Astrocyte (in vitro differentiated cells and primary cell): ENCODE results near the gene PGM2. TPM values are rescaled to one million over a fixed set of nuclear protein-coding genes. Genes with fewer than 3 reads are reported as not detected.

Experiments used
- DNase-seq: peaks from one replicate; pipeline ENCODE4 v3.0.0-alpha.2; 2010; ENCODE audit warnings: low read depth
- FAIRE-seq: peaks from 2 replicates; lab custom pipeline; 2011; peaks lifted over from hg19 to GRCh38; lab: Jason Lieb, UNC
- H2AFZ ChIP-seq: 2 replicates; pipeline ENCODE4 v1.6.0; 2012; ENCODE audit warnings: low read depth, low read length, inconsistent platforms
- H3K27ac ChIP-seq: 2 replicates; pipeline ENCODE4 v1.5.1; 2011; ENCODE audit warnings: low read depth, low read length, inconsistent platforms
- H3K27me3 ChIP-seq: 2 replicates; pipeline ENCODE4 v1.6.0; 2011; ENCODE audit warnings: low read length, inconsistent platforms; ENCODE audit not compliant: insufficient read depth
- H3K36me3 ChIP-seq: 2 replicates; pipeline ENCODE4 v1.5.1; 2011; ENCODE audit warnings: low read length, inconsistent platforms; ENCODE audit not compliant: insufficient read depth
- H3K4me1 ChIP-seq: 2 replicates; pipeline ENCODE4 v1.5.1; 2011; ENCODE audit warnings: low read length, inconsistent platforms; ENCODE audit not compliant: insufficient read depth
- H3K4me2 ChIP-seq: 2 replicates; pipeline ENCODE4 v1.6.0; 2012; ENCODE audit warnings: low read length, inconsistent platforms
- H3K4me3 ChIP-seq: 2 replicates; pipeline ENCODE4 v1.5.1; 2011; ENCODE audit warnings: low read depth, mild to moderate bottlenecking, low read length, inconsistent platforms; ENCODE audit not compliant: insufficient read depth
- H3K79me2 ChIP-seq: 2 replicates; pipeline ENCODE4 v1.6.0; 2012; ENCODE audit warnings: mild to moderate bottlenecking, low read length, inconsistent platforms; ENCODE audit not compliant: insufficient read depth
- H3K9ac ChIP-seq: 2 replicates; pipeline ENCODE4 v1.6.0; 2012; ENCODE audit warnings: mild to moderate bottlenecking, low read length, inconsistent platforms
- H3K9me3 ChIP-seq: 2 replicates; pipeline ENCODE4 v1.5.1; 2012; ENCODE audit warnings: low read depth, mild to moderate bottlenecking, low read length, inconsistent platforms; ENCODE audit not compliant: insufficient read depth
- H4K20me1 ChIP-seq: 2 replicates; pipeline ENCODE4 v1.6.0; 2012; ENCODE audit warnings: low read length, inconsistent platforms; ENCODE audit not compliant: insufficient read depth
- H3K27ac Mint-ChIP-seq: one replicate; pipeline ENCODE4 v1.8.0; 2021; ENCODE audit warnings: mild to moderate bottlenecking, mixed read lengths; ENCODE audit not compliant: unreplicated experiment
- H3K27me3 Mint-ChIP-seq: one replicate; pipeline ENCODE4 v1.8.0; 2021; ENCODE audit warnings: low read depth, mixed read lengths; ENCODE audit not compliant: unreplicated experiment
- H3K36me3 Mint-ChIP-seq: one replicate; pipeline ENCODE4 v1.8.0; 2021; ENCODE audit warnings: low read depth, mixed read lengths; ENCODE audit not compliant: unreplicated experiment
- H3K4me1 Mint-ChIP-seq: one replicate; pipeline ENCODE4 v1.8.0; 2021; ENCODE audit warnings: low read depth, mixed read lengths; ENCODE audit not compliant: unreplicated experiment
- H3K4me3 Mint-ChIP-seq: one replicate; pipeline ENCODE4 v1.8.0; 2021; ENCODE audit warnings: mild to moderate bottlenecking, moderate library complexity, mixed read lengths; ENCODE audit not compliant: unreplicated experiment
- H3K9me3 Mint-ChIP-seq: one replicate; pipeline ENCODE4 v1.8.0; 2021; ENCODE audit warnings: mild to moderate bottlenecking, mixed read lengths; ENCODE audit not compliant: unreplicated experiment
- CTCF ChIP-seq: IDR thresholded peaks from 2 replicates; pipeline ENCODE4 v1.5.1; 2011; ENCODE audit warnings: low read depth, mild to moderate bottlenecking, inconsistent platforms, low read length, moderate library complexity; ENCODE audit not compliant: insufficient read depth
- EZH2 ChIP-seq: IDR thresholded peaks from 2 replicates; pipeline ENCODE4 v1.6.1; 2012; ENCODE audit warnings: mild to moderate bottlenecking, low read length, inconsistent platforms; ENCODE audit not compliant: insufficient read depth
- total RNA-seq: library from RNA; stranded (reverse); gene quantifications from 2 replicates; pipeline ENCODE4 v1.2.1, GENCODE V29; 2021

PGM2 gene
- total RNA-seq, 1 donor from 2014 or later = 24.4 TPM

DNA sequence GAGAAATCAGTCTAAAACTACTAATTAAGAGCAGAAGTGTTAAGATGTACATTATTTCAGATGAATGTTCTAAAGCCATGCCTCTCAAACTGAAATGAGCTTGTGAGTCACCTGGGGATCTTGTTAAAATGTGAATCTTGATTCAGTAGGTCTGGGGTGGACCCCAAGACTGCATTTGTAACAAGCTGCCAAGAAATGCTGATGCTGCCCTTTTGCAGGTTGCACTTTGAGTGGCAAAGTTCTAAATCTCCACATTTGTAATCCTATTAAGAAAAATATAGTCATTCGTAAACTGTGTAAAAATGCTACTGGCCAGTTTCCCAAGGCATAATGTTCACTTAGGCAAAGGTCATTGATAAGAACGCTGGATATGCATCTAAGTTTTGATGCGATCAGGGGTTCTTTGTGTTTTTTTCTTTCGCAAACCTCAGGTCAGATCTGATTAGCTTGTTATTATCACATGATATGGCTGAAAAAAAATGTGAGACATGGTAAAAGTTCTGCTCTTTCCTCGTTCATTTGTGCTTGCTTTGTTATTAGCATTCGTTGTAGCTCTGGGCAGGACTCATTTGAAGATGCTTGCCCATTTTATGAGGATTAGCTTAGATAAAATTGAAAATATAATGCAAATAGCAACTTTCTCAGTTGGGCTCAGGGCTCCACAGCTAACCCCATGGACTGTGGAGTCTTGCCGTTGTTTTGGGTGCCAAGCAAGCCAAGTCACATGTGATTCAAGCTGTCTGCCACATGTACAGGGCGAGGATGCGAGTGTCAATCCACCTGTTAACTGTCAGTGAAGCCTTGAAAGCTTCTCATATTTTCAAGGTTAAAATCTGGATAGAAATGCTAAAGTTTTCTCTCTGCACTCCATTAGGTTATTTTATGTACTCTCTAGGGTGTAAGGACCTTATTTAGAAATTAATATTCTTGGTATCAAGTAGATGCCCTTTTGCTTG is 76.5 kb downstream of the PGM2 start:
- Mint-ChIP-seq H3K4me1 (no peaks in the 10 kb centered on the region), H3K36me3 (no peaks in the 10 kb centered on the region), H3K27ac (no peak overlapping the region), H3K9me3 (peaks cover 7% of the 10 kb centered on the region), H3K27me3 (peaks cover 16% of the 10 kb centered on the region), H3K4me3 (no peak overlapping the region)
- Histone ChIP-seq H3K9me3 (no peaks in the 10 kb centered on the region), H3K79me2 (no peaks in the 10 kb centered on the region), H2AFZ (no peak overlapping the region), H3K4me2 (no peak overlapping the region), H3K4me1 (no peaks in the 10 kb centered on the region), H3K27me3 (no peaks in the 10 kb centered on the region), H4K20me1 (no peaks in the 10 kb centered on the region), H3K27ac (no peak overlapping the region), H3K36me3 (no peaks in the 10 kb centered on the region), H3K4me3 (no peak overlapping the region), H3K9ac (no peak overlapping the region)
- no peak for DNase-seq
- FAIRE-seq = no peak
- TF ChIP-seq CTCF (no peak), EZH2 (no peak)

GRCh38 chr4:37903901-37904300 is 77.4 kb downstream of the PGM2 start:
- Histone ChIP-seq H3K27me3 (no peaks in the 10 kb centered on the region), H3K4me3 (no peak overlapping the region), H3K4me1 (peaks cover 7% of the 10 kb centered on the region), H3K27ac (no peak overlapping the region), H3K9ac (no peak overlapping the region), H4K20me1 (no peaks in the 10 kb centered on the region), H3K9me3 (no peaks in the 10 kb centered on the region), H3K4me2 (no peak overlapping the region), H3K79me2 (no peaks in the 10 kb centered on the region), H2AFZ (no peak overlapping the region), H3K36me3 (no peaks in the 10 kb centered on the region)
- no peak for FAIRE-seq
- peaks cover 14% of the 10 kb centered on the region for H3K27me3 Mint-ChIP-seq
- H3K4me1 Mint-ChIP-seq = peaks cover 4% of the 10 kb centered on the region
- H3K4me3 Mint-ChIP-seq = no peak overlapping the region
- peaks cover 5% of the 10 kb centered on the region for H3K9me3 Mint-ChIP-seq
- no peak for DNase-seq
- TF ChIP-seq CTCF (no peak), EZH2 (no peak)
- no peak overlapping the region for H3K27ac Mint-ChIP-seq
- H3K36me3 Mint-ChIP-seq = no peaks in the 10 kb centered on the region

DNA sequence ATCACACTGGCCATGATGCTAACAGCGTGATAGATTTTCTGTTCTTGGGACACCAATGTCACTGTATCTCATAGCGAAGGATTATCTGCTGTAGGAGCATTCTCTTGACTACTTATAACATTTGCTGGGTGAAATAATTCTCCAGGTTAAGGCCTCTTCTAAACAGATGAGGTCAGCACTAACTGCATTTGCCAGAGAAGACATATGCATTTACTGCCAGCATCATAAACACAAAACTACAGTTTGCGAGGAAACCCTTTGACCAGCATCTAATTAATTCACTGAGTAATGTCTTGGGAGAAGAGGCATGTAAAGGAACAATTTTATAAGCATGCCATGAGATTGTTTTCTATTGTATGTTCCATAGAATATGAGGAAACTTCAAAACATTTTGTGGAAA is 78.3 kb downstream of the PGM2 start:
- H3K27me3 Mint-ChIP-seq = peaks cover 10% of the 10 kb centered on the region
- Histone ChIP-seq H3K9ac (no peak overlapping the region), H3K4me1 (peaks cover 16% of the 10 kb centered on the region), H4K20me1 (no peaks in the 10 kb centered on the region), H3K9me3 (no peaks in the 10 kb centered on the region), H3K79me2 (no peaks in the 10 kb centered on the region), H3K36me3 (no peaks in the 10 kb centered on the region), H2AFZ (no peak overlapping the region), H3K4me3 (no peak overlapping the region), H3K4me2 (no peak overlapping the region), H3K27me3 (no peaks in the 10 kb centered on the region), H3K27ac (no peak overlapping the region)
- H3K27ac Mint-ChIP-seq = no peak overlapping the region
- H3K4me1 Mint-ChIP-seq = peaks cover 4% of the 10 kb centered on the region
- FAIRE-seq (no peak), DNase-seq (no peak)
- no peaks in the 10 kb centered on the region for H3K36me3 Mint-ChIP-seq
- H3K4me3 Mint-ChIP-seq = no peak overlapping the region
- no peaks in the 10 kb centered on the region for H3K9me3 Mint-ChIP-seq
- no peak for TF ChIP-seq CTCF
- TF ChIP-seq EZH2 = no peak
